IPS-18c (cell line): Measurements from ENCODE around the gene CENPB.

Source experiments
- H3K4me3 ChIP-seq: 2 replicates; pipeline ENCODE4 v1.7.0; 2013; ENCODE audit warnings: low read depth, mild to moderate bottlenecking, low read length, moderate library complexity; ENCODE audit not compliant: insufficient read depth
- H3K9me3 ChIP-seq: one replicate; pipeline ENCODE4 v1.6.1; 2013; ENCODE audit warnings: mild to moderate bottlenecking, low read length, moderate library complexity; ENCODE audit not compliant: control insufficient read depth, insufficient read depth

CENPB gene

GRCh38 chr20:3781153-3781910 lies 5.2 kb downstream of the CENPB start, which contains the start of gene SPEF1:
Gene SPEF1 (minus strand): TSS chr20:3781448. CDS start chr20:3781287, 161 bp downstream.
- Histone ChIP-seq H3K9me3 (no peaks in the 10 kb centered on the region), H3K4me3 (peak within 1 kb of the TSS; percentile 43; the same call in 1 of the 2 replicates)

GRCh38 chr20:3778976-3779375 lies 7.6 kb downstream of the CENPB start:
- Histone ChIP-seq H3K9me3 (no peaks in the 10 kb centered on the region), H3K4me3 (no peak overlapping the region; the same call in 1 of the 2 replicates)

- peak overlapping the region; percentile 62 for H3K4me3 ChIP-seq
- no peaks in the 10 kb centered on the region for H3K9me3 ChIP-seq
Measured at GRCh38 chr20:3777716-3778629, 8.6 kb downstream of the CENPB start.

GRCh38 chr20:3777381-3777715 lies 9.2 kb downstream of the CENPB start:
- peak overlapping the region; percentile 62 for H3K4me3 ChIP-seq
- no peaks in the 10 kb centered on the region for H3K9me3 ChIP-seq

- no peaks in the 10 kb centered on the region for H3K9me3 ChIP-seq
- no peak overlapping the region for H3K4me3 ChIP-seq
Measured at GRCh38 chr20:3775457-3776108, 11.0 kb downstream of the CENPB start.

GRCh38 chr20:3771552-3772058 lies 14.9 kb downstream of the CENPB start:
- no peaks in the 10 kb centered on the region for H3K9me3 ChIP-seq

GRCh38 chr20:3768342-3769130 lies 18.0 kb downstream of the CENPB start:
- H3K9me3 ChIP-seq = peaks cover 4% of the 10 kb centered on the region
- peak overlapping the region; percentile 90 for H3K4me3 ChIP-seq

More at GRCh38 chr20:3771552-3772058, 14.9 kb downstream of the CENPB start:
- H3K4me3 ChIP-seq = no peak overlapping the region

- H3K4me3 ChIP-seq = peak within 1 kb of the TSS; percentile 90
- H3K9me3 ChIP-seq = peaks cover 4% of the 10 kb centered on the region
Measured at GRCh38 chr20:3767427-3768341, 18.9 kb downstream of the CENPB start, which contains the start of gene ADISSP. Gene ADISSP (minus strand): TSS chr20:3767753. CDS start chr20:3760100, 7,653 bp downstream.

- H3K9me3 ChIP-seq = peaks cover 4% of the 10 kb centered on the region
- peak overlapping the region; percentile 82 for H3K4me3 ChIP-seq
Measured at GRCh38 chr20:3767110-3767426, 19.5 kb downstream of the CENPB start.

- H3K4me3 ChIP-seq = peak overlapping the region; percentile 82
Measured at GRCh38 chr20:3766422-3767109, 20.0 kb downstream of the CENPB start.

GRCh38 chr20:3765171-3765882 lies 21.2 kb downstream of the CENPB start:
- Histone ChIP-seq H3K9me3 (peaks cover 4% of the 10 kb centered on the region), H3K4me3 (no peak overlapping the region)

More at GRCh38 chr20:3766422-3767109, 20.0 kb downstream of the CENPB start:
- H3K9me3 ChIP-seq = peaks cover 4% of the 10 kb centered on the region

GRCh38 chr20:3764659-3765058 lies 21.9 kb downstream of the CENPB start:
- Histone ChIP-seq H3K9me3 (peaks cover 4% of the 10 kb centered on the region), H3K4me3 (no peak overlapping the region)

- H3K9me3 ChIP-seq = peaks cover 4% of the 10 kb centered on the region
- H3K4me3 ChIP-seq = no peak overlapping the region
Measured at GRCh38 chr20:3763671-3764601, 22.6 kb downstream of the CENPB start.
